ENCODE measurements around the gene DAB2IP.

DNA sequence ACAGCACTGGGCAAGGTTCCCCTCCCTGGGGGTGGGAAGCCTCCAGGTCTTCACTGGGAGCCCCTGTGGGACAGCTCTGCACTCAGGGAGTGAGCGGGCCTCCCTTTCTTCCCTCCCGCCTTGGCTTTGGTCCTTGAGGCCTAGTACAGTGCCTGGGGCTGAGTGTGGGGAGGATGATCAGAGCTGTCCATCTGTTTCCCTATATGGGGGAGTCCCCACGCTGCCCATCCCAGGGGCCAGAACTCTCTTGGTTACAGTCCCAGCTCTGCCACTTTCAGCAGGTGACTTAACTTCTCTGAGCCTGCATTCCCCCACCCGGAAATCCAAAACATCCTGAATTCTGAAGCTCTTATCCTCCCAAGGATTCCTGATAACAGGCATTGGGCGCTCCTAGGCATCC is 42.6 kb downstream of the DAB2IP start:
- TF ChIP-seq, protein P1, sequence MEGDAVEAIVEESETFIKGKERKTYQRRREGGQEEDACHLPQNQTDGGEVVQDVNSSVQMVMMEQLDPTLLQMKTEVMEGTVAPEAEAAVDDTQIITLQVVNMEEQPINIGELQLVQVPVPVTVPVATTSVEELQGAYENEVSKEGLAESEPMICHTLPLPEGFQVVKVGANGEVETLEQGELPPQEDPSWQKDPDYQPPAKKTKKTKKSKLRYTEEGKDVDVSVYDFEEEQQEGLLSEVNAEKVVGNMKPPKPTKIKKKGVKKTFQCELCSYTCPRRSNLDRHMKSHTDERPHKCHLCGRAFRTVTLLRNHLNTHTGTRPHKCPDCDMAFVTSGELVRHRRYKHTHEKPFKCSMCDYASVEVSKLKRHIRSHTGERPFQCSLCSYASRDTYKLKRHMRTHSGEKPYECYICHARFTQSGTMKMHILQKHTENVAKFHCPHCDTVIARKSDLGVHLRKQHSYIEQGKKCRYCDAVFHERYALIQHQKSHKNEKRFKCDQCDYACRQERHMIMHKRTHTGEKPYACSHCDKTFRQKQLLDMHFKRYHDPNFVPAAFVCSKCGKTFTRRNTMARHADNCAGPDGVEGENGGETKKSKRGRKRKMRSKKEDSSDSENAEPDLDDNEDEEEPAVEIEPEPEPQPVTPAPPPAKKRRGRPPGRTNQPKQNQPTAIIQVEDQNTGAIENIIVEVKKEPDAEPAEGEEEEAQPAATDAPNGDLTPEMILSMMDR (conservative IDR thresholded peaks at IDR 0.05), result no peak
- no peak for TF ChIP-seq ZFX (IDR thresholded peaks at IDR 0.05)
